ENCODE results near the gene KIF19.

The KIF19 gene

GRCh38 chr17:74314877-74315276, 11.1 kb upstream of the KIF19 start:
- DNase-seq (no peak), ATAC-seq (replicated peaks) (no peak)
- Mint-ChIP-seq H3K36me3 (ENCODE audit: insufficient read depth) (peaks cover 3% of the 10 kb centered on the region), H3K4me3 (no peak overlapping the region), H3K4me1 (ENCODE audit: low read depth in 2 of 2) (no peaks in the 10 kb centered on the region), H3K27me3 (no peaks in the 10 kb centered on the region), H3K9me3 (no peaks in the 10 kb centered on the region), H3K27ac (no peak overlapping the region)

GRCh38 chr17:74316220-74316619, 9.8 kb upstream of the KIF19 start:
- Mint-ChIP-seq H3K36me3 (ENCODE audit: insufficient read depth) (peaks cover 3% of the 10 kb centered on the region), H3K9me3 (no peaks in the 10 kb centered on the region), H3K4me1 (ENCODE audit: low read depth in 2 of 2) (no peaks in the 10 kb centered on the region), H3K27ac (no peak overlapping the region), H3K27me3 (no peaks in the 10 kb centered on the region), H3K4me3 (no peak overlapping the region)
- ATAC-seq (replicated peaks) (no peak), DNase-seq (no peak)

- no peak overlapping the region for H3K4me3 Mint-ChIP-seq
- no peak overlapping the region for H3K27ac Mint-ChIP-seq
- peaks cover 3% of the 10 kb centered on the region for H3K36me3 Mint-ChIP-seq (ENCODE audit: insufficient read depth)
- no peaks in the 10 kb centered on the region for H3K4me1 Mint-ChIP-seq (ENCODE audit: low read depth in 2 of 2)
- ATAC-seq (replicated peaks) (no peak), DNase-seq (no peak)
- no peaks in the 10 kb centered on the region for H3K9me3 Mint-ChIP-seq
- no peaks in the 10 kb centered on the region for H3K27me3 Mint-ChIP-seq
These were observed 9.0 kb upstream of the KIF19 start for GRCh38 chr17:74317071-74317470.

- Mint-ChIP-seq H3K9me3 (no peaks in the 10 kb centered on the region), H3K4me3 (no peak overlapping the region), H3K27me3 (no peaks in the 10 kb centered on the region), H3K4me1 (ENCODE audit: low read depth in 2 of 2) (no peaks in the 10 kb centered on the region), H3K27ac (no peak overlapping the region), H3K36me3 (ENCODE audit: insufficient read depth) (peaks cover 3% of the 10 kb centered on the region)
- DNase-seq = no peak
- no peak for ATAC-seq (replicated peaks)
These were observed 7.6 kb upstream of the KIF19 start for GRCh38 chr17:74318391-74318790.

- H3K9me3 Mint-ChIP-seq = no peaks in the 10 kb centered on the region
- no peak for ATAC-seq (replicated peaks)
- H3K27ac Mint-ChIP-seq = no peak overlapping the region
These were observed 1.5 kb upstream of the KIF19 start for GRCh38 chr17:74324521-74324920.

GRCh38 chr17:74325376-74325742, 667 bp upstream of the KIF19 start:
- peaks cover 17 to 23% of the 10 kb centered on the region in 2 donors for H3K4me1 Mint-ChIP-seq (ENCODE audit: low read depth in 2 of 2)
- no peaks in the 10 kb centered on the region for H3K9me3 Mint-ChIP-seq
- ATAC-seq (replicated peaks) (peak; percentile 67), DNase-seq (peak in 1 of 3 experiments; percentile 8)
- peaks cover under 1% of the 10 kb centered on the region for H3K36me3 Mint-ChIP-seq (ENCODE audit: insufficient read depth)
- H3K27me3 Mint-ChIP-seq = no peaks in the 10 kb centered on the region
- H3K27ac Mint-ChIP-seq = peak overlapping the region in 1 of 2 donors; percentile 30
- peak overlapping the region; percentile 63 to 65 for H3K4me3 Mint-ChIP-seq

More at GRCh38 chr17:74324521-74324920, 1.5 kb upstream of the KIF19 start:
- no peak for DNase-seq
- Mint-ChIP-seq H3K4me3 (peak overlapping the region; percentile 63 to 65), H3K36me3 (ENCODE audit: insufficient read depth) (no peaks in the 10 kb centered on the region), H3K4me1 (ENCODE audit: low read depth in 2 of 2) (peaks cover 16 to 20% of the 10 kb centered on the region in 2 donors), H3K27me3 (no peaks in the 10 kb centered on the region)

GRCh38 chr17:74326506-74326905, 480 bp downstream of the KIF19 start:
- Mint-ChIP-seq H3K4me3 (peak overlapping the region; percentile 68 to 75), H3K4me1 (ENCODE audit: low read depth in 2 of 2) (peaks cover 17 to 23% of the 10 kb centered on the region in 2 donors), H3K36me3 (ENCODE audit: insufficient read depth) (peaks cover 6% of the 10 kb centered on the region), H3K27me3 (no peaks in the 10 kb centered on the region), H3K27ac (peak overlapping the region; percentile 21 to 76), H3K9me3 (no peaks in the 10 kb centered on the region)
- DNase-seq (no peak), ATAC-seq (replicated peaks) (no peak)

- H3K36me3 Mint-ChIP-seq (ENCODE audit: insufficient read depth) = peaks cover 6% of the 10 kb centered on the region
- DNase-seq = no peak
- no peak for ATAC-seq (replicated peaks)
- H3K27ac Mint-ChIP-seq = peak overlapping the region in 1 of 2 donors; percentile 86
- H3K9me3 Mint-ChIP-seq = no peaks in the 10 kb centered on the region
- H3K4me1 Mint-ChIP-seq (ENCODE audit: low read depth in 2 of 2) = peaks cover 17 to 23% of the 10 kb centered on the region in 2 donors
- H3K27me3 Mint-ChIP-seq = no peaks in the 10 kb centered on the region
- peak overlapping the region; percentile 17 to 60 for H3K4me3 Mint-ChIP-seq
These were observed 2.5 kb downstream of the KIF19 start for GRCh38 chr17:74328487-74328886.

- peaks cover 17 to 23% of the 10 kb centered on the region in 2 donors for H3K4me1 Mint-ChIP-seq (ENCODE audit: low read depth in 2 of 2)
- DNase-seq (no peak), ATAC-seq (replicated peaks) (no peak)
- H3K27me3 Mint-ChIP-seq = no peaks in the 10 kb centered on the region
- peak overlapping the region; percentile 39 to 86 for H3K27ac Mint-ChIP-seq
- peaks cover 6% of the 10 kb centered on the region for H3K36me3 Mint-ChIP-seq (ENCODE audit: insufficient read depth)
- no peaks in the 10 kb centered on the region for H3K9me3 Mint-ChIP-seq
- peak overlapping the region; percentile 17 to 60 for H3K4me3 Mint-ChIP-seq
These were observed 3.4 kb downstream of the KIF19 start for GRCh38 chr17:74329378-74329777.

GRCh38 chr17:74330446-74330845, 4.4 kb downstream of the KIF19 start:
- Mint-ChIP-seq H3K4me1 (ENCODE audit: low read depth in 2 of 2) (peaks cover 17 to 23% of the 10 kb centered on the region in 2 donors), H3K9me3 (no peaks in the 10 kb centered on the region), H3K4me3 (no peak overlapping the region), H3K27me3 (no peaks in the 10 kb centered on the region), H3K27ac (no peak overlapping the region), H3K36me3 (ENCODE audit: insufficient read depth) (peaks cover 6% of the 10 kb centered on the region)
- ATAC-seq (replicated peaks) (no peak), DNase-seq (no peak)

GRCh38 chr17:74332017-74332650, 6.1 kb downstream of the KIF19 start:
- no peak for DNase-seq
- H3K27me3 Mint-ChIP-seq = no peaks in the 10 kb centered on the region
- peaks cover 6% of the 10 kb centered on the region for H3K36me3 Mint-ChIP-seq (ENCODE audit: insufficient read depth)
- no peak for ATAC-seq (replicated peaks)
- peaks cover 12 to 17% of the 10 kb centered on the region in 2 donors for H3K4me1 Mint-ChIP-seq (ENCODE audit: low read depth in 2 of 2)
- no peaks in the 10 kb centered on the region for H3K9me3 Mint-ChIP-seq
- H3K27ac Mint-ChIP-seq = peak overlapping the region; percentile 44 to 59
- H3K4me3 Mint-ChIP-seq = no peak overlapping the region

- no peak for ATAC-seq (replicated peaks)
- Mint-ChIP-seq H3K27ac (peak overlapping the region in 1 of 2 donors; percentile 59), H3K4me1 (ENCODE audit: low read depth in 2 of 2) (peaks cover 12 to 15% of the 10 kb centered on the region in 2 donors)
These were observed 6.8 kb downstream of the KIF19 start for GRCh38 chr17:74332763-74333283.

GRCh38 chr17:74334393-74335039, 8.5 kb downstream of the KIF19 start:
- DNase-seq = no peak
- H3K27ac Mint-ChIP-seq = no peak overlapping the region
- no peak for ATAC-seq (replicated peaks)
- H3K4me3 Mint-ChIP-seq = no peak overlapping the region
- H3K4me1 Mint-ChIP-seq (ENCODE audit: low read depth in 2 of 2) = peaks cover under 1 to 3% of the 10 kb centered on the region in 2 donors
- H3K36me3 Mint-ChIP-seq (ENCODE audit: insufficient read depth) = peaks cover 6% of the 10 kb centered on the region
- H3K27me3 Mint-ChIP-seq = no peaks in the 10 kb centered on the region
- no peaks in the 10 kb centered on the region for H3K9me3 Mint-ChIP-seq

More at GRCh38 chr17:74332763-74333283, 6.8 kb downstream of the KIF19 start:
- Mint-ChIP-seq H3K36me3 (ENCODE audit: insufficient read depth) (peaks cover 6% of the 10 kb centered on the region), H3K27me3 (no peaks in the 10 kb centered on the region), H3K4me3 (no peak overlapping the region), H3K9me3 (no peaks in the 10 kb centered on the region)
- no peak for DNase-seq

- Mint-ChIP-seq H3K36me3 (ENCODE audit: insufficient read depth) (peaks cover 3% of the 10 kb centered on the region), H3K27me3 (no peaks in the 10 kb centered on the region), H3K27ac (no peak overlapping the region), H3K9me3 (no peaks in the 10 kb centered on the region), H3K4me1 (ENCODE audit: low read depth in 2 of 2) (no peaks in the 10 kb centered on the region), H3K4me3 (no peak overlapping the region)
- DNase-seq (no peak), ATAC-seq (replicated peaks) (no peak)
These were observed 9.6 kb downstream of the KIF19 start for GRCh38 chr17:74335529-74336062.
